Activated CD4-positive, alpha-beta T cell treated with anti-CD3 and anti-CD28 coated beads, Interleukin-2, amount 10 ng/mL, durations not matched to agents 7 days and 5 days (primary cell): Measurements from ENCODE around the gene NSUN5. TPM values are rescaled to one million over a fixed set of nuclear protein-coding genes. Genes with fewer than 3 reads are reported as not detected.
"Not testable (repeated sequence)": the region's sequence is repeated elsewhere in the genome, so short reads cannot be mapped to it uniquely, and the experiment has no call there.

Experiments
- CTCF ChIA-PET: fragments of 350-600 bp; sonication (Branson Sonifier 250); formaldehyde crosslinking; loops from one replicate; lab custom pipeline; 2021; ENCODE audit warnings: antibody characterized with exemption; lab: Charles Lee
- POLR2A ChIA-PET: fragments of 350-600 bp; sonication (Branson Sonifier 250); formaldehyde crosslinking; loops from one replicate; lab custom pipeline; 2021; ENCODE audit warnings: antibody characterized with exemption; lab: Charles Lee
- DNase-seq: peaks from one replicate; pipeline ENCODE4 v3.0.0-alpha.2; 2020
- H3K27ac Mint-ChIP-seq: one replicate; pipeline ENCODE4 v1.8.0; 2021; ENCODE audit warnings: mild to moderate bottlenecking, moderate library complexity, mixed read lengths
- H3K27me3 Mint-ChIP-seq: one replicate; pipeline ENCODE4 v1.8.0; 2021; ENCODE audit warnings: mixed read lengths
- H3K36me3 Mint-ChIP-seq: one replicate; pipeline ENCODE4 v1.8.0; 2021; ENCODE audit warnings: low read depth, mixed read lengths
- H3K4me1 Mint-ChIP-seq: one replicate; pipeline ENCODE4 v1.8.0; 2021; ENCODE audit warnings: mixed read lengths
- H3K4me3 Mint-ChIP-seq: one replicate; pipeline ENCODE4 v1.8.0; 2021; ENCODE audit warnings: mild to moderate bottlenecking, moderate library complexity, mixed read lengths
- H3K9me3 Mint-ChIP-seq: one replicate; pipeline ENCODE4 v1.8.0; 2021; ENCODE audit warnings: mixed read lengths
- total RNA-seq, 2 experiments: library from RNA; stranded (reverse); gene quantifications; one replicate each; pipeline ENCODE4 v1.2.3, GENCODE V29; 2021

NSUN5 gene
- total RNA-seq, 2 experiments from 2014 or later, result 50.9 to 63.2 TPM

- Mint-ChIP-seq H3K4me1 (peaks cover 27% of the 10 kb centered on the region), H3K9me3 (no peaks in the 10 kb centered on the region), H3K36me3 (peaks cover 32% of the 10 kb centered on the region), H3K27ac (no peak overlapping the region), H3K4me3 (no peak overlapping the region), H3K27me3 (no peaks in the 10 kb centered on the region)
- DNase-seq, result no peak
- ChIA-PET CTCF (interaction anchor here (1.5 kb wide), 1 partner anchor 185 kb away, joined by 3 read pairs; no protein-coding TSS in a partner anchor), POLR2A (no interaction called here)
Measured at GRCh38 chr7:73304071-73304470, 4.6 kb downstream of the NSUN5 start.

GRCh38 chr7:73303546-73303945, 5.1 kb downstream of the NSUN5 start:
- ChIA-PET POLR2A (no interaction called here), CTCF (interaction anchor here (1.5 kb wide), 1 partner anchor 186 kb away, joined by 3 read pairs; no protein-coding TSS in a partner anchor)
- Mint-ChIP-seq H3K4me1 (peaks cover 24% of the 10 kb centered on the region), H3K36me3 (peaks cover 31% of the 10 kb centered on the region), H3K9me3 (no peaks in the 10 kb centered on the region), H3K4me3 (no peak overlapping the region), H3K27ac (no peak overlapping the region), H3K27me3 (no peaks in the 10 kb centered on the region)
- no peak for DNase-seq

GRCh38 chr7:73302846-73303245, 5.8 kb downstream of the NSUN5 start:
- DNase-seq, H3K4me3 Mint-ChIP-seq, H3K27me3 Mint-ChIP-seq, H3K27ac Mint-ChIP-seq, POLR2A ChIA-PET, H3K9me3 Mint-ChIP-seq: not testable (repeated sequence)
- Mint-ChIP-seq H3K36me3 (peaks cover 27% of the 10 kb centered on the region), H3K4me1 (peaks cover 19% of the 10 kb centered on the region)
- CTCF ChIA-PET, result interaction anchor here (1.5 kb wide), 1 partner anchor 187 kb away, joined by 3 read pairs; no protein-coding TSS in a partner anchor

- DNase-seq, CTCF ChIA-PET, H3K4me1 Mint-ChIP-seq, H3K4me3 Mint-ChIP-seq, POLR2A ChIA-PET, H3K9me3 Mint-ChIP-seq, H3K27ac Mint-ChIP-seq, H3K27me3 Mint-ChIP-seq: not testable (repeated sequence)
- H3K36me3 Mint-ChIP-seq, result peaks cover 14% of the 10 kb centered on the region
Measured at GRCh38 chr7:73301108-73301507, 7.5 kb downstream of the NSUN5 start.

GRCh38 chr7:73299812-73300211, 8.8 kb downstream of the NSUN5 start:
- H3K27me3 Mint-ChIP-seq, H3K36me3 Mint-ChIP-seq, H3K9me3 Mint-ChIP-seq, CTCF ChIA-PET, H3K27ac Mint-ChIP-seq, H3K4me3 Mint-ChIP-seq, H3K4me1 Mint-ChIP-seq, POLR2A ChIA-PET, DNase-seq: not testable (repeated sequence)

GRCh38 chr7:73297706-73298105, 10.9 kb downstream of the NSUN5 start:
- H3K9me3 Mint-ChIP-seq, H3K27ac Mint-ChIP-seq, CTCF ChIA-PET, H3K36me3 Mint-ChIP-seq, POLR2A ChIA-PET, DNase-seq, H3K4me1 Mint-ChIP-seq, H3K4me3 Mint-ChIP-seq, H3K27me3 Mint-ChIP-seq: not testable (repeated sequence)

- CTCF ChIA-PET, H3K27ac Mint-ChIP-seq, H3K9me3 Mint-ChIP-seq, H3K4me3 Mint-ChIP-seq, H3K4me1 Mint-ChIP-seq, H3K36me3 Mint-ChIP-seq, DNase-seq, POLR2A ChIA-PET, H3K27me3 Mint-ChIP-seq: not testable (repeated sequence)
Measured at GRCh38 chr7:73297235-73297634, 11.4 kb downstream of the NSUN5 start.

- CTCF ChIA-PET, POLR2A ChIA-PET, H3K4me1 Mint-ChIP-seq: not testable (repeated sequence)
Measured at GRCh38 chr7:73277210-73277609, 31.4 kb downstream of the NSUN5 start.

GRCh38 chr7:73267813-73268212, 40.8 kb downstream of the NSUN5 start:
- H3K27me3 Mint-ChIP-seq, POLR2A ChIA-PET, H3K36me3 Mint-ChIP-seq, CTCF ChIA-PET, DNase-seq, H3K4me3 Mint-ChIP-seq, H3K4me1 Mint-ChIP-seq, H3K27ac Mint-ChIP-seq, H3K9me3 Mint-ChIP-seq: not testable (repeated sequence)

More at GRCh38 chr7:73277210-73277609, 31.4 kb downstream of the NSUN5 start:
- not testable (repeated sequence) for H3K27ac Mint-ChIP-seq, H3K36me3 Mint-ChIP-seq, H3K4me3 Mint-ChIP-seq, H3K9me3 Mint-ChIP-seq, H3K27me3 Mint-ChIP-seq, DNase-seq

GRCh38 chr7:73266719-73267368, 41.8 kb downstream of the NSUN5 start:
- CTCF ChIA-PET, H3K27ac Mint-ChIP-seq, H3K9me3 Mint-ChIP-seq, DNase-seq, H3K27me3 Mint-ChIP-seq, POLR2A ChIA-PET, H3K4me3 Mint-ChIP-seq, H3K4me1 Mint-ChIP-seq, H3K36me3 Mint-ChIP-seq: not testable (repeated sequence)

GRCh38 chr7:73262416-73262815, 46.2 kb downstream of the NSUN5 start:
- H3K4me3 Mint-ChIP-seq, DNase-seq, H3K4me1 Mint-ChIP-seq, POLR2A ChIA-PET, CTCF ChIA-PET, H3K27me3 Mint-ChIP-seq, H3K9me3 Mint-ChIP-seq, H3K27ac Mint-ChIP-seq, H3K36me3 Mint-ChIP-seq: not testable (repeated sequence)
